GM18520 (cell line): ENCODE data around the gene OPCML.

ENCODE experiments used
- ATAC-seq: cut with Tn5 transposase; IDR thresholded peaks from one replicate; pipeline ENCODE4 v1.9.1; 2021; ENCODE audit not compliant: unreplicated experiment

Gene OPCML

GRCh38 chr11:132865623-132866022 is 666.7 kb downstream of the OPCML start:
- no peak for ATAC-seq

GRCh38 chr11:132864811-132865576 is 667.3 kb downstream of the OPCML start:
- no peak for ATAC-seq

- ATAC-seq, result no peak
These were observed 669.4 kb downstream of the OPCML start for GRCh38 chr11:132862933-132863332.

- no peak for ATAC-seq
These were observed 670.2 kb downstream of the OPCML start for GRCh38 chr11:132862137-132862536.

GRCh38 chr11:132859306-132859705 is 673.0 kb downstream of the OPCML start:
- no peak for ATAC-seq

GRCh38 chr11:132858223-132858622 is 674.1 kb downstream of the OPCML start:
- ATAC-seq, result no peak

- no peak for ATAC-seq
These were observed 676.3 kb downstream of the OPCML start for GRCh38 chr11:132856032-132856431.

GRCh38 chr11:132855516-132855915 is 676.8 kb downstream of the OPCML start:
- no peak for ATAC-seq

GRCh38 chr11:132853886-132854285 is 678.4 kb downstream of the OPCML start:
- no peak for ATAC-seq

- ATAC-seq, result no peak
These were observed 679.9 kb downstream of the OPCML start for GRCh38 chr11:132852361-132852760.

GRCh38 chr11:132851247-132851646 is 681.1 kb downstream of the OPCML start:
- ATAC-seq, result no peak

- ATAC-seq, result no peak
These were observed 682.0 kb downstream of the OPCML start for GRCh38 chr11:132850266-132850665.

GRCh38 chr11:132848336-132848735 is 684.0 kb downstream of the OPCML start:
- ATAC-seq, result no peak

GRCh38 chr11:132846075-132846474 is 686.2 kb downstream of the OPCML start:
- no peak for ATAC-seq

GRCh38 chr11:132844956-132845696 is 687.2 kb downstream of the OPCML start:
- no peak for ATAC-seq

GRCh38 chr11:132840660-132841059 is 691.6 kb downstream of the OPCML start:
- no peak for ATAC-seq

- no peak for ATAC-seq
These were observed 692.1 kb downstream of the OPCML start for GRCh38 chr11:132840191-132840590.

GRCh38 chr11:132839236-132839945 is 692.9 kb downstream of the OPCML start:
- no peak for ATAC-seq

- ATAC-seq, result no peak
These were observed 693.7 kb downstream of the OPCML start for GRCh38 chr11:132838627-132839026.

- no peak for ATAC-seq
These were observed 701.0 kb downstream of the OPCML start for GRCh38 chr11:132831272-132831671.

- no peak for ATAC-seq
These were observed 707.7 kb downstream of the OPCML start for GRCh38 chr11:132824642-132825041.

GRCh38 chr11:132822276-132822675 is 710.0 kb downstream of the OPCML start:
- ATAC-seq, result no peak
